H1 (cell line): ENCODE results near the gene MT1B. TPM values are rescaled to one million over a fixed set of nuclear protein-coding genes. Genes with fewer than 3 reads are reported as not detected.
A peak's percentile ranks its signal among the peaks of the same experiment; 100 is the strongest.

Source experiments
- CTCF ChIA-PET: fragments of 300-600 bp; sonication (Branson Sonifier 250); formaldehyde crosslinking; loops from one replicate; lab custom pipeline; 2021; ENCODE audit not compliant: partially characterized antibody; lab: Charles Lee
- POLR2A ChIA-PET: fragments of 300-600 bp; sonication (Branson Sonifier 250); formaldehyde crosslinking; loops from one replicate; lab custom pipeline; 2021; ENCODE audit warnings: inconsistent platforms; ENCODE audit not compliant: partially characterized antibody; lab: Charles Lee
- DNase-seq, 2 experiments: peaks; one replicate each; pipeline versions ENCODE4 v3.0.0 to v3.0.0-alpha.2; 2010 to 2022; ENCODE audit warnings: low spot score in 2 of 2, low read depth in 1 of 2, mixed read lengths in 1 of 2
- FAIRE-seq: peaks from 2 replicates; lab custom pipeline; 2011; peaks lifted over from hg19 to GRCh38; lab: Jason Lieb, UNC
- H2AFZ ChIP-seq: 2 replicates; pipeline ENCODE4 v1.8.1; 2012; ENCODE audit warnings: low read length, inconsistent platforms
- H2AK5ac ChIP-seq: 2 replicates; pipeline ENCODE4 v1.6.1; 2013; ENCODE audit warnings: low read depth, low read length
- H2BK120ac ChIP-seq: replicated peaks from 2 replicates; pipeline ENCODE3; 2013; ENCODE audit warnings: low read depth, low read length, inconsistent platforms
- H2BK12ac ChIP-seq: 2 replicates; pipeline ENCODE4 v1.6.1; 2013; ENCODE audit warnings: low read depth, low read length
- H2BK15ac ChIP-seq: 2 replicates; pipeline ENCODE4 v1.6.1; 2013; ENCODE audit warnings: low read length
- H2BK20ac ChIP-seq: 2 replicates; pipeline ENCODE4 v1.6.1; 2013; ENCODE audit warnings: low read length
- H2BK5ac ChIP-seq: 2 replicates; pipeline ENCODE4 v1.6.1; 2013; ENCODE audit warnings: low read depth, low read length
- H3K14ac ChIP-seq: 2 replicates; pipeline ENCODE4 v1.6.1; 2013; ENCODE audit warnings: inconsistent platforms; ENCODE audit not compliant: insufficient read length
- H3K18ac ChIP-seq: 2 replicates; pipeline ENCODE4 v1.6.1; 2013; ENCODE audit warnings: low read length; ENCODE audit errors: extremely low read depth
- H3K23ac ChIP-seq: 2 replicates; pipeline ENCODE4 v1.6.1; 2013; ENCODE audit warnings: inconsistent platforms; ENCODE audit not compliant: insufficient read length
- H3K23me2 ChIP-seq: 2 replicates; pipeline ENCODE4 v1.6.1; 2013; ENCODE audit warnings: low read depth, low read length
- H3K27ac ChIP-seq: 2 replicates; pipeline ENCODE4 v1.6.1; 2011; ENCODE audit warnings: low read depth, low read length, inconsistent platforms
- H3K27me3 ChIP-seq, 4 experiments: replicated peaks in 1 of 4; 1 replicate in 1 of 4; 2 replicates in 3 of 4; pipeline versions ENCODE4 v1.6.1 to v1.8.1; 2011 to 2013; ENCODE audit warnings: low read length in 3 of 4, mild to moderate bottlenecking in 3 of 4, inconsistent platforms in 2 of 4, mixed read lengths in 2 of 4, moderate library complexity in 1 of 4; ENCODE audit not compliant: control insufficient read depth in 3 of 4, insufficient read depth in 3 of 4; ENCODE audit errors: extremely low read depth in 1 of 4
- H3K36me3 ChIP-seq, 4 experiments: 2 replicates each; pipeline versions ENCODE4 v1.6.1 to v1.8.1; 2011 to 2013; ENCODE audit warnings: mild to moderate bottlenecking in 4 of 4, low read length in 3 of 4, moderate library complexity in 2 of 4, control low read depth in 1 of 4, inconsistent platforms in 1 of 4; ENCODE audit not compliant: insufficient read depth in 4 of 4, control insufficient read depth in 2 of 4
- H3K4ac ChIP-seq: replicated peaks from 2 replicates; pipeline ENCODE3; 2013; ENCODE audit warnings: low read length, low read depth, mixed read lengths, inconsistent platforms; ENCODE audit not compliant: insufficient read length
- H3K4me1 ChIP-seq, 4 experiments: replicated peaks in 1 of 4; 1 replicate in 1 of 4; 2 replicates in 3 of 4; pipeline versions ENCODE4 v1.6.1 to v1.8.1; 2011 to 2013; ENCODE audit warnings: low read length in 3 of 4, inconsistent platforms in 2 of 4, mixed read lengths in 1 of 4; ENCODE audit not compliant: insufficient read depth in 4 of 4, control insufficient read depth in 3 of 4
- H3K4me2 ChIP-seq, 2 experiments: 2 replicates each; pipeline versions ENCODE4 v1.6.1 to v1.8.1; 2011 to 2013; ENCODE audit warnings: low read depth in 2 of 2, low read length in 2 of 2, control low read depth in 1 of 2, inconsistent platforms in 1 of 2, mild to moderate bottlenecking in 1 of 2; ENCODE audit not compliant: insufficient read depth in 1 of 2
- H3K4me3 ChIP-seq, 4 experiments: fragments of 200-600, 300-600 bp in 1 of 4; sonication (generic), shearing (Covaris generic), sonication (Bioruptor Twin) in 1 of 4; 2 replicates each; pipeline versions ENCODE4 v1.5.1 to v1.8.1; 2011 to 2016; ENCODE audit warnings: low read length in 4 of 4, low read depth in 3 of 4, control low read depth in 2 of 4, inconsistent platforms in 2 of 4, mild to moderate bottlenecking in 2 of 4, mixed read lengths in 1 of 4, moderate library complexity in 1 of 4; ENCODE audit not compliant: insufficient read depth in 2 of 4; ENCODE audit errors: extremely low read depth in 1 of 4
- H3K56ac ChIP-seq: replicated peaks from 2 replicates; pipeline ENCODE3; 2013; ENCODE audit warnings: low read depth, mild to moderate bottlenecking, mixed read lengths, low read length, inconsistent platforms; ENCODE audit not compliant: insufficient read length
- H3K79me1 ChIP-seq: 2 replicates; pipeline ENCODE4 v1.6.1; 2013; ENCODE audit warnings: low read depth, low read length, control low read depth
- H3K79me2 ChIP-seq, 2 experiments: 2 replicates each; pipeline versions ENCODE4 v1.6.1 to v1.8.1; 2012 to 2013; ENCODE audit warnings: low read length in 2 of 2, mild to moderate bottlenecking in 2 of 2, inconsistent platforms in 1 of 2; ENCODE audit not compliant: insufficient read depth in 2 of 2, control insufficient read depth in 1 of 2
- H3K9ac ChIP-seq, 4 experiments: replicated peaks in 1 of 4; 1 replicate in 1 of 4; 2 replicates in 3 of 4; pipeline versions ENCODE4 v1.6.1 to v1.8.1; 2011 to 2013; ENCODE audit warnings: low read depth in 3 of 4, low read length in 3 of 4, control low read depth in 2 of 4, mild to moderate bottlenecking in 2 of 4, moderate library complexity in 2 of 4, inconsistent platforms in 1 of 4; ENCODE audit errors: extremely low read depth in 1 of 4
- H3K9me3 ChIP-seq, 2 experiments: 2 replicates each; pipeline versions ENCODE4 v1.6.1 to v1.8.1; 2012 to 2013; ENCODE audit warnings: mild to moderate bottlenecking in 2 of 2, moderate library complexity in 2 of 2, control low read depth in 1 of 2, inconsistent platforms in 1 of 2, low read depth in 1 of 2, low read length in 1 of 2, mixed read lengths in 1 of 2; ENCODE audit not compliant: insufficient read depth in 2 of 2
- H4K20me1 ChIP-seq, 2 experiments: replicated peaks in 1 of 2; 2 replicates each; pipeline versions ENCODE3 to v1.8.1; 2011 to 2013; ENCODE audit warnings: inconsistent platforms in 2 of 2, low read length in 2 of 2, mild to moderate bottlenecking in 1 of 2; ENCODE audit not compliant: insufficient read depth in 2 of 2, control insufficient read depth in 1 of 2
- H4K5ac ChIP-seq: 2 replicates; pipeline ENCODE4 v1.6.1; 2013; ENCODE audit warnings: low read length, low read depth, mixed read lengths, inconsistent platforms; ENCODE audit not compliant: insufficient read length
- H4K8ac ChIP-seq: 2 replicates; pipeline ENCODE4 v1.8.0; 2013; ENCODE audit warnings: mild to moderate bottlenecking, moderate library complexity, low read length, inconsistent platforms; ENCODE audit not compliant: insufficient read depth; ENCODE audit errors: extremely low read depth
- H4K91ac ChIP-seq: replicated peaks from 2 replicates; pipeline ENCODE3; 2013; ENCODE audit warnings: low read length, mixed read lengths, inconsistent platforms; ENCODE audit not compliant: insufficient read length
- WGBS, 2 experiments: shearing (Covaris generic) in 1 of 2; methylation state at CpG; one replicate each; pipeline versions ENCODE4 v1.1.6 to v1.1.7; 2013 to 2015; ENCODE audit warnings: low lambda C conversion rate in 2 of 2, mixed read lengths in 2 of 2, inconsistent platforms in 1 of 2, low coverage in 1 of 2, missing lambda C conversion rate in 1 of 2; ENCODE audit not compliant: insufficient replicate concordance in 2 of 2, insufficient coverage in 1 of 2, insufficient read length in 1 of 2; ENCODE audit errors: extremely low coverage in 1 of 2, missing lambda C conversion rate in 1 of 2; 5-methylcytosine and 5-hydroxymethylcytosine counted together
- polyA plus RNA-seq, 7 experiments: library from polyadenylated mRNA; depleted of rRNA in 3 of 7; stranded (reverse) in 5 of 7; unstranded in 2 of 7; fragments of >200 nt in 5 of 7; fragments of 200-250 nt in 2 of 7; gene quantifications; 1 replicate in 5 of 7; 2 replicates in 1 of 7; 4 replicates in 1 of 7; pipeline versions ENCODE4 v1.2.1 to v1.2.3, GENCODE V29; 2011 to 2013; ENCODE audit warnings: missing spikeins in 2 of 7, mixed read lengths in 2 of 7
- total RNA-seq: library from RNA; stranded (reverse); fragmentation: NEBNext Ultra II Directional; extraction: Animal tissue kit (Norgen Biotek cat#: 25700); gene quantifications from 2 replicates; pipeline ENCODE4 v1.2.1, GENCODE V29; 2021
- TF ChIP-seq, protein P1 (sequence below): IDR thresholded peaks from 2 replicates; pipeline ENCODE4 v1.6.1; 2011; ENCODE audit warnings: low read depth, mild to moderate bottlenecking, low read length; ENCODE audit not compliant: insufficient read depth
- TF ChIP-seq, protein P2 (sequence below), 3 experiments: IDR thresholded peaks; 1 replicate in 2 of 3; 2 replicates in 1 of 3; pipeline versions ENCODE4 v1.5.1 to v1.6.1; 2011; ENCODE audit warnings: low read length in 3 of 3, mild to moderate bottlenecking in 3 of 3, inconsistent platforms in 2 of 3, low read depth in 1 of 3, moderate library complexity in 1 of 3; ENCODE audit not compliant: insufficient read depth in 1 of 3; ENCODE audit errors: control extremely low read depth in 1 of 3

The MT1B gene
- total and polyA plus RNA-seq, 2 of the 8 experiments (the other 6 are each of a cell fraction or from before 2014, with no cell fraction given), result not detected

DNA sequence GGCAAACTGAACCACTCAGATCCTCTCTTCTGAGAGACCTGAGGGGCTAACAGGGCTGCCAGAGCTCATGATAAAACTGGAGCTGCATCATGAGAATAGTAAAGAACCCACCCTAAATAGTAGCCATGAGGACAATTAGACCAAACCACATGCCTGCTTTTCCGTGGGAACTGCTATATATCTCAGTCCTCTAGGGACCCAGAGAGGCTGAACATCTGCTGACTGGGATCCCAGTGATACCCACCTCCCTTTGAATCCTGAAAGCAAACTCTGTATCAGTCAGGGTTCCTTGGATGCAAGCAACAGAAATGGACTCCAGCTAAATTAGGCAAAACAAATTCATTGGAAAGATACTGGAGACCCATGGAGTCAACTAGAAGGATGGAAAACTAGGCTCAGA is 37.1 kb downstream of the MT1B start:
- FAIRE-seq, result no peak
- CTCF ChIA-PET, result interaction anchor here (0.8 to 2.9 kb wide), 8 partner anchors 9 to 172 kb away, joined by 3 to 10 read pairs (median 4); no protein-coding TSS in a partner anchor

More for the DNA sequence above, 37.1 kb downstream of the MT1B start:
- Histone ChIP-seq H2BK15ac (no peak overlapping the region), H4K5ac (no peak overlapping the region), H3K4me2 (no peak overlapping the region), H3K18ac (no peak overlapping the region), H3K4ac (no peak overlapping the region), H3K36me3 (no peaks in the 10 kb centered on the region), H3K27me3 (peaks cover 0 to 1% (median under 1%) of the 10 kb centered on the region in 4 experiments; a peak in 3 of 7 replicates), H3K4me3 (no peak overlapping the region), H3K27ac (no peak overlapping the region), H3K23me2 (no peaks in the 10 kb centered on the region), H3K9ac (no peak overlapping the region), H4K20me1 (no peaks in the 10 kb centered on the region), H3K79me1 (no peaks in the 10 kb centered on the region), H2AK5ac (no peak overlapping the region), H3K23ac (no peak overlapping the region), H3K4me1 (no peaks in the 10 kb centered on the region; a peak in 1 of 7 replicates), H2BK5ac (no peak overlapping the region), H2BK120ac (no peak overlapping the region), H4K91ac (no peak overlapping the region), H3K56ac (no peak overlapping the region), H2BK12ac (no peak overlapping the region), H2AFZ (no peak overlapping the region), H2BK20ac (no peak overlapping the region), H3K14ac (no peak overlapping the region), H4K8ac (no peak overlapping the region), H3K79me2 (no peaks in the 10 kb centered on the region), H3K9me3 (no peaks in the 10 kb centered on the region)
- POLR2A ChIA-PET, result no interaction called here
- TF ChIP-seq, protein P1, sequence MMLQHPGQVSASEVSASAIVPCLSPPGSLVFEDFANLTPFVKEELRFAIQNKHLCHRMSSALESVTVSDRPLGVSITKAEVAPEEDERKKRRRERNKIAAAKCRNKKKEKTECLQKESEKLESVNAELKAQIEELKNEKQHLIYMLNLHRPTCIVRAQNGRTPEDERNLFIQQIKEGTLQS, result no peak
- TF ChIP-seq, protein P2, sequence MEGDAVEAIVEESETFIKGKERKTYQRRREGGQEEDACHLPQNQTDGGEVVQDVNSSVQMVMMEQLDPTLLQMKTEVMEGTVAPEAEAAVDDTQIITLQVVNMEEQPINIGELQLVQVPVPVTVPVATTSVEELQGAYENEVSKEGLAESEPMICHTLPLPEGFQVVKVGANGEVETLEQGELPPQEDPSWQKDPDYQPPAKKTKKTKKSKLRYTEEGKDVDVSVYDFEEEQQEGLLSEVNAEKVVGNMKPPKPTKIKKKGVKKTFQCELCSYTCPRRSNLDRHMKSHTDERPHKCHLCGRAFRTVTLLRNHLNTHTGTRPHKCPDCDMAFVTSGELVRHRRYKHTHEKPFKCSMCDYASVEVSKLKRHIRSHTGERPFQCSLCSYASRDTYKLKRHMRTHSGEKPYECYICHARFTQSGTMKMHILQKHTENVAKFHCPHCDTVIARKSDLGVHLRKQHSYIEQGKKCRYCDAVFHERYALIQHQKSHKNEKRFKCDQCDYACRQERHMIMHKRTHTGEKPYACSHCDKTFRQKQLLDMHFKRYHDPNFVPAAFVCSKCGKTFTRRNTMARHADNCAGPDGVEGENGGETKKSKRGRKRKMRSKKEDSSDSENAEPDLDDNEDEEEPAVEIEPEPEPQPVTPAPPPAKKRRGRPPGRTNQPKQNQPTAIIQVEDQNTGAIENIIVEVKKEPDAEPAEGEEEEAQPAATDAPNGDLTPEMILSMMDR (IDR thresholded peaks at IDR 0.05; ENCODE audit: control extremely low read depth in 1 of 3, insufficient read depth in 1 of 3, low read depth in 1 of 3, low read length in 3 of 3), result peak in 1 of 3 experiments; percentile 14; a peak in 1 of 4 replicates
- WGBS, 2 experiments, result 78% methylated on average over 1 of the region's 1 CpG; no CpG with 5 or more reads in 1 of the 2 experiments
- no peak for DNase-seq
